ENCODE data around the gene LILRB4.

DNA sequence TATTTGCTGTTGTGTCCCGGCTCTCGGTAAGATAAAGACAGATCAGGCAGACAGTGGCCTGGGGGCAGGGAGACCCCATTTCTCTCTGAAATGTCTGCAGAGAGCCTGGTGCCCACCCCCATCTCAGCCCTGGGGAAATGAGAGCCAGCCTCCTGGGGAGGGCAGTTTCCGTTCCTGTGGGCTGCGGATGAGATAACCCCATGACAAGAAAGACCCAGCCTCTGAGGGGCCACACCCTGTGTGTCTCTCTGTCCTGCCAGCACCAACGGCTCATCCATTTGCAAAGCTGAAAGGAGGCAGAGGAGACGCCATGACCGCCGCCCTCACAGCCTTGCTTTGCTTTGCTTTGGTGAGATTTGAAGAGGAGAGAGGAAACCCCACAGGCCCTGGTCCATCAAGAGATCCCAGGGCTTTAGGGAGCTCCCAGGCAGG is 33.3 kb downstream of the LILRB4 start:
- TF ChIP-seq, protein P1, sequence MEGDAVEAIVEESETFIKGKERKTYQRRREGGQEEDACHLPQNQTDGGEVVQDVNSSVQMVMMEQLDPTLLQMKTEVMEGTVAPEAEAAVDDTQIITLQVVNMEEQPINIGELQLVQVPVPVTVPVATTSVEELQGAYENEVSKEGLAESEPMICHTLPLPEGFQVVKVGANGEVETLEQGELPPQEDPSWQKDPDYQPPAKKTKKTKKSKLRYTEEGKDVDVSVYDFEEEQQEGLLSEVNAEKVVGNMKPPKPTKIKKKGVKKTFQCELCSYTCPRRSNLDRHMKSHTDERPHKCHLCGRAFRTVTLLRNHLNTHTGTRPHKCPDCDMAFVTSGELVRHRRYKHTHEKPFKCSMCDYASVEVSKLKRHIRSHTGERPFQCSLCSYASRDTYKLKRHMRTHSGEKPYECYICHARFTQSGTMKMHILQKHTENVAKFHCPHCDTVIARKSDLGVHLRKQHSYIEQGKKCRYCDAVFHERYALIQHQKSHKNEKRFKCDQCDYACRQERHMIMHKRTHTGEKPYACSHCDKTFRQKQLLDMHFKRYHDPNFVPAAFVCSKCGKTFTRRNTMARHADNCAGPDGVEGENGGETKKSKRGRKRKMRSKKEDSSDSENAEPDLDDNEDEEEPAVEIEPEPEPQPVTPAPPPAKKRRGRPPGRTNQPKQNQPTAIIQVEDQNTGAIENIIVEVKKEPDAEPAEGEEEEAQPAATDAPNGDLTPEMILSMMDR (IDR thresholded peaks at IDR 0.05), result no peak
- no peak for TF ChIP-seq POLR2A (IDR thresholded peaks at IDR 0.05)

All from thyroid gland (tissue), 4 donors.